Activated effector memory CD4-positive, alpha-beta T cell treated with anti-CD3 and anti-CD28 coated beads, Interleukin-2, amount 50 U/mL, for 16 hours (primary cell): ENCODE measurements around the gene DNAJC22.
"Not testable (repeated sequence)": the region's sequence is repeated elsewhere in the genome, so short reads cannot be mapped to it uniquely, and the experiment has no call there.

Experiments
- DNase-seq: peaks from one replicate; pipeline ENCODE4 v3.0.0-alpha.2; 2020

DNAJC22 gene

GRCh38 chr12:49331380-49332222, 15.1 kb upstream of the DNAJC22 start:
- peak; percentile 64 for DNase-seq

GRCh38 chr12:49332441-49332861, 14.2 kb upstream of the DNAJC22 start:
- peak; percentile 47 for DNase-seq

GRCh38 chr12:49332891-49333371, 13.8 kb upstream of the DNAJC22 start:
- DNase-seq: no peak

- DNase-seq: not testable (repeated sequence)
Measured at GRCh38 chr12:49333778-49334177, 12.9 kb upstream of the DNAJC22 start.

GRCh38 chr12:49334226-49334625, 12.5 kb upstream of the DNAJC22 start:
- no peak for DNase-seq

- peak; percentile 41 for DNase-seq
Measured at GRCh38 chr12:49334681-49335080, 12.0 kb upstream of the DNAJC22 start.

GRCh38 chr12:49335118-49335954, 11.4 kb upstream of the DNAJC22 start:
- peak; percentile 36 for DNase-seq

GRCh38 chr12:49335955-49336644, 10.6 kb upstream of the DNAJC22 start:
- peak; percentile 62 for DNase-seq

- peak; percentile 96 for DNase-seq
Measured at GRCh38 chr12:49336645-49337584, 9.8 kb upstream of the DNAJC22 start, which contains the start of gene C1QL4. Gene C1QL4 (minus strand): TSS chr12:49337188. CDS start chr12:49336477, 711 bp downstream.

GRCh38 chr12:49338830-49339463, 7.7 kb upstream of the DNAJC22 start:
- no peak for DNase-seq

- no peak for DNase-seq
Measured at GRCh38 chr12:49339464-49339861, 7.2 kb upstream of the DNAJC22 start.

GRCh38 chr12:49340095-49340870, 6.4 kb upstream of the DNAJC22 start:
- DNase-seq: no peak

GRCh38 chr12:49340971-49341776, 5.5 kb upstream of the DNAJC22 start:
- DNase-seq: no peak

- DNase-seq: no peak
Measured at GRCh38 chr12:49341777-49342065, 5.0 kb upstream of the DNAJC22 start.

GRCh38 chr12:49342066-49342913, 4.4 kb upstream of the DNAJC22 start:
- peak; percentile 90 for DNase-seq

GRCh38 chr12:49342914-49343731, 3.6 kb upstream of the DNAJC22 start:
- peak; percentile 83 for DNase-seq

GRCh38 chr12:49344486-49345050, 2.1 kb upstream of the DNAJC22 start:
- DNase-seq: no peak
